ENCODE results near the gene SPSB1.

The SPSB1 gene

GRCh38 chr1:9278585-9279153 lies 14.0 kb upstream of the SPSB1 start:
- no peak for DNase-seq (ENCODE audit: low read depth in 2 of 3, low spot score in 2 of 3)

- DNase-seq (ENCODE audit: low read depth in 2 of 3, low spot score in 2 of 3) = no peak
Measured at GRCh38 chr1:9279172-9279840, 13.4 kb upstream of the SPSB1 start.

GRCh38 chr1:9280015-9280860 lies 12.5 kb upstream of the SPSB1 start:
- DNase-seq (ENCODE audit: low read depth in 2 of 3, low spot score in 2 of 3) = peak in 2 of 3 experiments; percentile 23 to 61

GRCh38 chr1:9281071-9281827 lies 11.4 kb upstream of the SPSB1 start:
- no peak for DNase-seq (ENCODE audit: low read depth in 2 of 3, low spot score in 2 of 3)

- DNase-seq (ENCODE audit: low read depth in 2 of 3, low spot score in 2 of 3) = no peak
Measured at GRCh38 chr1:9281908-9282695, 10.6 kb upstream of the SPSB1 start.

GRCh38 chr1:9282696-9282955 lies 10.1 kb upstream of the SPSB1 start:
- no peak for DNase-seq (ENCODE audit: low read depth in 2 of 3, low spot score in 2 of 3)

- DNase-seq (ENCODE audit: low read depth in 2 of 3, low spot score in 2 of 3) = no peak
Measured at GRCh38 chr1:9284061-9284460, 8.6 kb upstream of the SPSB1 start.

- DNase-seq (ENCODE audit: low read depth in 2 of 3, low spot score in 2 of 3) = no peak
Measured at GRCh38 chr1:9286556-9286955, 6.1 kb upstream of the SPSB1 start.

- DNase-seq (ENCODE audit: low read depth in 2 of 3, low spot score in 2 of 3) = peak; percentile 49 to 94 (median 80)
Measured at GRCh38 chr1:9289090-9289534, 3.6 kb upstream of the SPSB1 start.

GRCh38 chr1:9289711-9290485 lies 2.8 kb upstream of the SPSB1 start:
- DNase-seq (ENCODE audit: low read depth in 2 of 3, low spot score in 2 of 3) = no peak

GRCh38 chr1:9291914-9292360 lies 757 bp upstream of the SPSB1 start:
- no peak for DNase-seq (ENCODE audit: low read depth in 2 of 3, low spot score in 2 of 3)

- no peak for DNase-seq (ENCODE audit: low read depth in 2 of 3, low spot score in 2 of 3)
Measured at GRCh38 chr1:9293241-9293532, 493 bp downstream of the SPSB1 start.

- DNase-seq (ENCODE audit: low read depth in 2 of 3, low spot score in 2 of 3) = peak in 1 of 3 experiments; percentile 9
Measured at GRCh38 chr1:9293533-9294404, 1.1 kb downstream of the SPSB1 start.

GRCh38 chr1:9294405-9294773 lies 1.7 kb downstream of the SPSB1 start:
- no peak for DNase-seq (ENCODE audit: low read depth in 2 of 3, low spot score in 2 of 3)

GRCh38 chr1:9294910-9295636 lies 2.4 kb downstream of the SPSB1 start:
- no peak for DNase-seq (ENCODE audit: low read depth in 2 of 3, low spot score in 2 of 3)

- no peak for DNase-seq (ENCODE audit: low read depth in 2 of 3, low spot score in 2 of 3)
Measured at GRCh38 chr1:9295884-9296283, 3.2 kb downstream of the SPSB1 start.

GRCh38 chr1:9296850-9297249 lies 4.2 kb downstream of the SPSB1 start:
- DNase-seq (ENCODE audit: low read depth in 2 of 3, low spot score in 2 of 3) = no peak

GRCh38 chr1:9297831-9298230 lies 5.1 kb downstream of the SPSB1 start:
- no peak for DNase-seq (ENCODE audit: low read depth in 2 of 3, low spot score in 2 of 3)

GRCh38 chr1:9298282-9298681 lies 5.6 kb downstream of the SPSB1 start:
- no peak for DNase-seq (ENCODE audit: low read depth in 2 of 3, low spot score in 2 of 3)
